Measurements from ENCODE around the gene LGALS1.

LGALS1 gene

GRCh38 chr22:37661160-37661924 is 14.1 kb upstream of the LGALS1 start:
- peak in 21 of 51 donors; percentile 27 to 68 (median 49) for DNase-seq

GRCh38 chr22:37662039-37662438 is 13.4 kb upstream of the LGALS1 start:
- no peak for DNase-seq

GRCh38 chr22:37663521-37664140 is 11.8 kb upstream of the LGALS1 start:
- DNase-seq, result no peak

GRCh38 chr22:37664249-37665101 is 11.0 kb upstream of the LGALS1 start:
- peak in 38 of 51 donors; percentile 14 to 88 (median 63) for DNase-seq

GRCh38 chr22:37665487-37665886 is 9.9 kb upstream of the LGALS1 start:
- no peak for DNase-seq

- DNase-seq, result no peak
Observed at GRCh38 chr22:37669586-37669985, 5.8 kb upstream of the LGALS1 start.

- no peak for DNase-seq
Observed at GRCh38 chr22:37672206-37672919, 3.1 kb upstream of the LGALS1 start.

GRCh38 chr22:37672920-37673455 is 2.4 kb upstream of the LGALS1 start:
- no peak for DNase-seq

- DNase-seq, result no peak
Observed at GRCh38 chr22:37674248-37674647, 1.2 kb upstream of the LGALS1 start.

GRCh38 chr22:37675930-37676735 is 697 bp downstream of the LGALS1 start:
- peak in 22 of 51 donors; percentile 10 to 60 (median 32) for DNase-seq

GRCh38 chr22:37676736-37677492 is 1.5 kb downstream of the LGALS1 start:
- peak in 32 of 51 donors; percentile 25 to 77 (median 37) for DNase-seq

- no peak for DNase-seq
Observed at GRCh38 chr22:37677493-37677974, 2.1 kb downstream of the LGALS1 start.

GRCh38 chr22:37678372-37678771 is 2.9 kb downstream of the LGALS1 start:
- DNase-seq, result no peak

- no peak for DNase-seq
Observed at GRCh38 chr22:37679670-37680069, 4.2 kb downstream of the LGALS1 start.

- no peak for DNase-seq
Observed at GRCh38 chr22:37680191-37680851, 4.9 kb downstream of the LGALS1 start.

GRCh38 chr22:37681001-37681424 is 5.6 kb downstream of the LGALS1 start:
- DNase-seq, result no peak

GRCh38 chr22:37681556-37682049 is 6.2 kb downstream of the LGALS1 start:
- DNase-seq, result peak in 34 of 51 donors; percentile 12 to 66 (median 44)
